Neural progenitor cell (in vitro differentiated cells): ENCODE measurements around the gene VEPH1. TPM values are rescaled to one million over a fixed set of nuclear protein-coding genes. Genes with fewer than 3 reads are reported as not detected.

Source experiments
- DNase-seq: peaks from one replicate; pipeline ENCODE4 v3.0.0-alpha.2; 2016; ENCODE audit warnings: low spot score
- H2AFZ ChIP-seq: fragments of 200-600 bp; sonication (generic); replicated peaks from 2 replicates; pipeline ENCODE4 v1.6.1; 2016; ENCODE audit warnings: antibody characterized with exemption
- H3F3A ChIP-seq: fragments of 200-600 bp; sonication (generic); 2 replicates; pipeline ENCODE4 v1.6.1; 2016; ENCODE audit warnings: antibody characterized with exemption, low read depth
- H3K27ac ChIP-seq: fragments of 200-600 bp; sonication (generic); 2 replicates; pipeline ENCODE4 v1.5.1; 2016; ENCODE audit warnings: mild to moderate bottlenecking
- H3K27me3 ChIP-seq: fragments of 200-600 bp; sonication (generic); 2 replicates; pipeline ENCODE4 v1.6.1; 2016; ENCODE audit warnings: mild to moderate bottlenecking, moderate library complexity
- H3K36me3 ChIP-seq: fragments of 200-600 bp; sonication (generic); 2 replicates; pipeline ENCODE4 v1.5.1; 2016
- H3K4me1 ChIP-seq: fragments of 200-600 bp; sonication (generic); 2 replicates; pipeline ENCODE4 v1.6.1; 2016; ENCODE audit warnings: mixed run types
- H3K4me2 ChIP-seq: fragments of 200-600 bp; sonication (generic); 2 replicates; pipeline ENCODE4 v1.6.1; 2016
- H3K4me3 ChIP-seq: fragments of 200-600 bp; sonication (generic); 2 replicates; pipeline ENCODE4 v1.5.1; 2016
- H3K79me2 ChIP-seq: fragments of 200-600 bp; sonication (generic); 2 replicates; pipeline ENCODE4 v1.6.1; 2016; ENCODE audit warnings: low read depth
- H3K9ac ChIP-seq: fragments of 200-600 bp; sonication (generic); 2 replicates; pipeline ENCODE4 v1.6.1; 2016
- H3K9me3 ChIP-seq: fragments of 200-600 bp; sonication (generic); 2 replicates; pipeline ENCODE4 v1.5.1; 2016; ENCODE audit warnings: low read depth
- H4K20me1 ChIP-seq: fragments of 200-600 bp; sonication (generic); 2 replicates; pipeline ENCODE4 v1.6.1; 2016; ENCODE audit warnings: low read depth
- H3K27ac Mint-ChIP-seq: 3 replicates; pipeline ENCODE4 v1.8.0; 2021; ENCODE audit warnings: mixed read lengths
- H3K27me3 Mint-ChIP-seq: 2 replicates; pipeline ENCODE4 v1.8.0; 2022; ENCODE audit warnings: low read depth, mild to moderate bottlenecking, inconsistent platforms, moderate library complexity, mixed read lengths; ENCODE audit not compliant: insufficient read depth
- H3K36me3 Mint-ChIP-seq: 3 replicates; pipeline ENCODE4 v1.8.0; 2021; ENCODE audit warnings: mixed read lengths
- H3K4me1 Mint-ChIP-seq: 3 replicates; pipeline ENCODE4 v1.8.0; 2021; ENCODE audit warnings: mixed read lengths
- H3K4me3 Mint-ChIP-seq: 3 replicates; pipeline ENCODE4 v1.8.0; 2021; ENCODE audit warnings: mild to moderate bottlenecking, moderate library complexity, mixed read lengths
- H3K9me3 Mint-ChIP-seq: 3 replicates; pipeline ENCODE4 v1.8.0; 2020; ENCODE audit warnings: mixed read lengths
- EZH2 ChIP-seq: fragments of 200-600 bp; sonication (generic); IDR thresholded peaks from 2 replicates; pipeline ENCODE4 v1.6.1; 2017; ENCODE audit warnings: antibody characterized with exemption, mild to moderate bottlenecking, moderate library complexity
- EZH2phosphoT487 ChIP-seq: fragments of 200-600 bp; sonication (generic); IDR thresholded peaks from 2 replicates; pipeline ENCODE4 v1.6.1; 2017; ENCODE audit warnings: antibody characterized with exemption
- total RNA-seq: library from RNA; depleted of rRNA; stranded (reverse); fragments of >200 nt; gene quantifications from 2 replicates; pipeline ENCODE4 v1.2.3, GENCODE V29; 2015; ENCODE audit warnings: low replicate concordance
- TF ChIP-seq, protein P1 (sequence below): fragments of 200-600 bp; sonication (generic); IDR thresholded peaks from 2 replicates; pipeline ENCODE4 v1.5.1; 2017; ENCODE audit warnings: antibody characterized with exemption, mild to moderate bottlenecking

VEPH1 gene
- total RNA-seq, 1 donor from 2014 or later = not detected

GRCh38 chr3:157280786-157281185, 222.4 kb downstream of the VEPH1 start:
- TF ChIP-seq, protein P1, sequence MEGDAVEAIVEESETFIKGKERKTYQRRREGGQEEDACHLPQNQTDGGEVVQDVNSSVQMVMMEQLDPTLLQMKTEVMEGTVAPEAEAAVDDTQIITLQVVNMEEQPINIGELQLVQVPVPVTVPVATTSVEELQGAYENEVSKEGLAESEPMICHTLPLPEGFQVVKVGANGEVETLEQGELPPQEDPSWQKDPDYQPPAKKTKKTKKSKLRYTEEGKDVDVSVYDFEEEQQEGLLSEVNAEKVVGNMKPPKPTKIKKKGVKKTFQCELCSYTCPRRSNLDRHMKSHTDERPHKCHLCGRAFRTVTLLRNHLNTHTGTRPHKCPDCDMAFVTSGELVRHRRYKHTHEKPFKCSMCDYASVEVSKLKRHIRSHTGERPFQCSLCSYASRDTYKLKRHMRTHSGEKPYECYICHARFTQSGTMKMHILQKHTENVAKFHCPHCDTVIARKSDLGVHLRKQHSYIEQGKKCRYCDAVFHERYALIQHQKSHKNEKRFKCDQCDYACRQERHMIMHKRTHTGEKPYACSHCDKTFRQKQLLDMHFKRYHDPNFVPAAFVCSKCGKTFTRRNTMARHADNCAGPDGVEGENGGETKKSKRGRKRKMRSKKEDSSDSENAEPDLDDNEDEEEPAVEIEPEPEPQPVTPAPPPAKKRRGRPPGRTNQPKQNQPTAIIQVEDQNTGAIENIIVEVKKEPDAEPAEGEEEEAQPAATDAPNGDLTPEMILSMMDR = no peak
- no peak for TF ChIP-seq EZH2
- no peak for TF ChIP-seq EZH2phosphoT487
- Histone ChIP-seq H3K4me3 (no peak overlapping the region), H4K20me1 (no peaks in the 10 kb centered on the region), H3K27ac (no peak overlapping the region), H2AFZ (no peak overlapping the region), H3K9me3 (no peaks in the 10 kb centered on the region), H3K4me2 (no peak overlapping the region), H3K9ac (no peak overlapping the region), H3K27me3 (no peaks in the 10 kb centered on the region), H3K4me1 (no peaks in the 10 kb centered on the region), H3K36me3 (no peaks in the 10 kb centered on the region), H3F3A (no peaks in the 10 kb centered on the region), H3K79me2 (no peaks in the 10 kb centered on the region)
- H3K27ac Mint-ChIP-seq = no peak overlapping the region
- no peaks in the 10 kb centered on the region for H3K36me3 Mint-ChIP-seq
- no peaks in the 10 kb centered on the region for H3K27me3 Mint-ChIP-seq
- H3K9me3 Mint-ChIP-seq = no peaks in the 10 kb centered on the region
- no peak overlapping the region for H3K4me3 Mint-ChIP-seq
- DNase-seq = no peak
- peaks cover 5% of the 10 kb centered on the region for H3K4me1 Mint-ChIP-seq

DNA sequence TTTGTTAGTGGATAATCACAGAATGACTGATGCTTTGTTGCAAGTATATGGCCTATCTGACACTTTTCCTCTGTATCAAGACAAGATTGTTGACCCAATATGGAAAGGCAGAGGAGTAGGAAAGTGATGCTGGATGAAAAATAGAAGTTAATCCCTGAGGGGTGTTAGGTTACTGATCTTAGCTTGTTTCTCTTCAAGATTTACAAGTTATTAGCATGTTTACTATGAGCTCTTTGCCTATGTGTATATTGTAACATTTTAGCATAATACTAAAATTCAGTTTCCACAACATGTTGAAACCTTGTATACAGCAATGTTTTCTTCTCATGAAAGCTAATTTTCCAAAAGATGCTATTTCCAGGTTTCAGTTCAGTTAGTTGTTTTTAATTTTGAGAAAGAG, 222.9 kb downstream of the VEPH1 start:
- no peaks in the 10 kb centered on the region for H3K27me3 Mint-ChIP-seq
- TF ChIP-seq EZH2 = no peak
- TF ChIP-seq, protein P1 = no peak
- no peak for TF ChIP-seq EZH2phosphoT487
- Histone ChIP-seq H3K9me3 (no peaks in the 10 kb centered on the region), H3K27me3 (no peaks in the 10 kb centered on the region), H3K4me1 (no peaks in the 10 kb centered on the region), H3K4me2 (no peak overlapping the region), H4K20me1 (no peaks in the 10 kb centered on the region), H3K79me2 (no peaks in the 10 kb centered on the region), H3K36me3 (no peaks in the 10 kb centered on the region), H2AFZ (no peak overlapping the region), H3K4me3 (no peak overlapping the region), H3F3A (no peaks in the 10 kb centered on the region), H3K9ac (no peak overlapping the region), H3K27ac (no peak overlapping the region)
- no peak overlapping the region for H3K4me3 Mint-ChIP-seq
- H3K27ac Mint-ChIP-seq = no peak overlapping the region
- H3K36me3 Mint-ChIP-seq = no peaks in the 10 kb centered on the region
- peaks cover 5% of the 10 kb centered on the region for H3K4me1 Mint-ChIP-seq
- H3K9me3 Mint-ChIP-seq = no peaks in the 10 kb centered on the region
- no peak for DNase-seq

GRCh38 chr3:157279237-157279636, 224.0 kb downstream of the VEPH1 start:
- no peak overlapping the region for H3K4me2 ChIP-seq
- no peaks in the 10 kb centered on the region for H3K79me2 ChIP-seq
- H3K27ac Mint-ChIP-seq = no peak overlapping the region

More at GRCh38 chr3:157279237-157279636, 224.0 kb downstream of the VEPH1 start:
- Mint-ChIP-seq H3K36me3 (no peaks in the 10 kb centered on the region), H3K4me3 (no peak overlapping the region), H3K4me1 (peaks cover 5% of the 10 kb centered on the region), H3K27me3 (no peaks in the 10 kb centered on the region), H3K9me3 (no peaks in the 10 kb centered on the region)
- no peak overlapping the region for H3K9ac ChIP-seq
- no peaks in the 10 kb centered on the region for H3K27me3 ChIP-seq
- H3F3A ChIP-seq = no peaks in the 10 kb centered on the region
- H4K20me1 ChIP-seq = no peaks in the 10 kb centered on the region
- no peaks in the 10 kb centered on the region for H3K9me3 ChIP-seq
- TF ChIP-seq EZH2phosphoT487 (no peak), EZH2 (no peak)
- TF ChIP-seq, protein P1 = no peak
- no peak for DNase-seq
- no peak overlapping the region for H2AFZ ChIP-seq
- no peaks in the 10 kb centered on the region for H3K4me1 ChIP-seq
- no peak overlapping the region for H3K4me3 ChIP-seq
- no peaks in the 10 kb centered on the region for H3K36me3 ChIP-seq
- H3K27ac ChIP-seq = no peak overlapping the region
